MCF 10A (cell line): ENCODE data around the gene OR2V2. TPM values are rescaled to one million over a fixed set of nuclear protein-coding genes. Genes with fewer than 3 reads are reported as not detected.

Experiments
- BruUV-seq: library from RNA; stranded (reverse); fragments of 400-500 nt; replicated peaks from 2 replicates; lab custom pipeline; 2021; lab: Mats Ljungman, UMichigan
- CTCF ChIA-PET: fragments of 300-600 bp; sonication (Branson Sonifier 250); formaldehyde crosslinking; extraction: SDS; loops from one replicate; lab custom pipeline; 2021; ENCODE audit warnings: antibody characterized with exemption, inconsistent platforms; lab: Yijun Ruan, JAX
- POLR2A ChIA-PET: fragments of 300-600, 350-650 bp; sonication (Branson Sonifier 250); formaldehyde crosslinking; extraction: SDS; loops from one replicate; lab custom pipeline; 2020; ENCODE audit warnings: antibody characterized with exemption, inconsistent platforms; lab: Yijun Ruan, JAX
- DNase-seq: peaks from one replicate; pipeline ENCODE4 v3.0.0-alpha.2; 2018; ENCODE audit not compliant: unreplicated experiment
- H3K27ac Mint-ChIP-seq: one replicate; pipeline ENCODE4 v1.8.0; 2022; ENCODE audit warnings: mild to moderate bottlenecking, low read depth, mixed read lengths; ENCODE audit not compliant: unreplicated experiment
- H3K27me3 Mint-ChIP-seq: one replicate; pipeline ENCODE4 v1.8.0; 2022; ENCODE audit warnings: mixed read lengths; ENCODE audit not compliant: insufficient read depth, unreplicated experiment
- H3K36me3 Mint-ChIP-seq: one replicate; pipeline ENCODE4 v1.8.0; 2022; ENCODE audit warnings: mild to moderate bottlenecking, moderate library complexity, mixed read lengths; ENCODE audit not compliant: insufficient read depth, unreplicated experiment
- H3K4me1 Mint-ChIP-seq: one replicate; pipeline ENCODE4 v1.8.0; 2022; ENCODE audit warnings: mixed read lengths; ENCODE audit not compliant: insufficient read depth, unreplicated experiment
- H3K4me3 Mint-ChIP-seq: one replicate; pipeline ENCODE4 v1.8.0; 2022; ENCODE audit warnings: mild to moderate bottlenecking, moderate library complexity, mixed read lengths; ENCODE audit not compliant: unreplicated experiment
- H3K9me3 Mint-ChIP-seq: one replicate; pipeline ENCODE4 v1.8.0; 2022; ENCODE audit warnings: mixed read lengths; ENCODE audit not compliant: unreplicated experiment
- CTCF ChIP-seq: fragments of 200-600 bp; IDR thresholded peaks from one replicate; pipeline ENCODE4 v1.8.0; 2022; ENCODE audit warnings: antibody characterized with exemption, mild to moderate bottlenecking; ENCODE audit not compliant: unreplicated experiment
- intact Hi-C: fragments of 100-400 bp; cut with micrococcal nuclease; formaldehyde crosslinking; loops from 2 replicates; pipeline ENCODE4 v1.14.1; 2022
- total RNA-seq: library from RNA; stranded (reverse); gene quantifications from 2 replicates; pipeline ENCODE4 v1.2.3, GENCODE V29; 2022

The OR2V2 gene
- total RNA-seq, 1 experiment from 2014 or later, result not detected

DNA sequence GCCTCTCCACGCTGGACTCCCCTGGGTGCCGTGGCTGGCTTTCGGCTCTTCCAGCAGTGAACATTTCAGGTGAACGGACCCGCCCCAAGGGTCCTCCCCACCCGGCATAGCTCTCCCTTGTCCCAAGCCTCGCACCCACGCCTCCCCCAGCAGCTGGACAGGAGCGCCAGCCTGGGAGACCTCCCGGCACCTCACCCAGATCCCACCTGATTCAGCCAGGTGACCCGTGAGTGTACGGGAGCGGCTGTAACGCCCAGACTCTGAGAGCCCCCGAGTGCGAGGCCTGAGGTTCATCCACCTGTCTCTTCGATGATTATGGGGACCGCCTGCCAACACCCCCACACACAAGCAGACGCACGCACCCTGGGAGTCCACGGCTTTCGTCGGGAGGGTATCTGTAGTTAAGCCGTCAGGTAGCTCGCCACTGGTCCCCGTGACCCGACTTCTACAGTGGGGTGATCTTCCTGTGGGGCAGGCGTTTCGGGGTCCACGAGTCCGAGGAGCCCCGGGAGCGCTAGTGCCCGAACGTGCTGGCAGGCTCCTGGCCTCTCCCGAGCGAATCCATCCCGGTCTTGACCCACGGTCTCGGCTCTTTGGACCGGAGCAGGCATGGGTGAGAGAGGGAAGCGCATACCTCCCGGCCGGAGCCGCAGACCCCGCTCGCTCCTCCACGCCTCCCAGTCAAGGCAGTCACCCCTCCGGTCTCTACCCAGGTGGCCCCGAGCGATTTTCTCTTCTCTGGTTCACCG lies 42.8 kb downstream of the OR2V2 start:
- BruUV-seq, result no TSS peak
- intact Hi-C loops, result loop anchor here (2.0 to 10.0 kb wide), 4 partner anchors 17 to 405 kb away; partner anchors contain the start of genes MGAT1 and ZFP62
- peak; percentile 39 for DNase-seq
- Mint-ChIP-seq H3K27me3 (no peaks in the 10 kb centered on the region), H3K4me3 (peak overlapping the region; percentile 96), H3K4me1 (peaks cover 14% of the 10 kb centered on the region), H3K36me3 (peaks cover 38% of the 10 kb centered on the region), H3K27ac (peak overlapping the region; percentile 27), H3K9me3 (no peaks in the 10 kb centered on the region)
- CTCF ChIA-PET, result interaction anchor here (0.6 to 7.4 kb wide), 11 partner anchors 14 to 1001 kb away, joined by 3 to 67 read pairs (median 3); partner anchors contain the start of gene TRIM7
- POLR2A ChIA-PET, result interaction anchor here (0.7 to 8.8 kb wide), 15 partner anchors 14 to 389 kb away, joined by 3 to 432 read pairs (median 14); partner anchors contain the start of genes RACK1, TRIM41, TRIM52 and TRIM7
- TF ChIP-seq CTCF, result no peak

GRCh38 chr5:181190711-181191525 lies 43.5 kb downstream of the OR2V2 start:
- ChIA-PET POLR2A (interaction anchor here (0.7 to 8.8 kb wide), 21 partner anchors 13 to 389 kb away, joined by 3 to 432 read pairs (median 7); partner anchors contain the start of genes MGAT1, RACK1, TRIM41 and TRIM52), CTCF (interaction anchor here (0.6 to 7.4 kb wide), 10 partner anchors 13 to 897 kb away, joined by 3 to 67 read pairs (median 3); partner anchors contain the start of gene TRIM7)
- DNase-seq, result no peak
- Mint-ChIP-seq H3K27ac (peak overlapping the region; percentile 88), H3K36me3 (peaks cover 38% of the 10 kb centered on the region), H3K9me3 (no peaks in the 10 kb centered on the region), H3K4me1 (peaks cover 14% of the 10 kb centered on the region), H3K4me3 (peak overlapping the region; percentile 96), H3K27me3 (no peaks in the 10 kb centered on the region)
- peak; percentile 26 for TF ChIP-seq CTCF
- no TSS peak for BruUV-seq
- intact Hi-C loops, result loop anchor here (1.0 kb wide), 2 partner anchors 16 to 53 kb away; no protein-coding TSS in a partner anchor

GRCh38 chr5:181191526-181192336 lies 44.3 kb downstream of the OR2V2 start:
- peaks cover 38% of the 10 kb centered on the region for H3K36me3 Mint-ChIP-seq
- POLR2A ChIA-PET, result interaction anchor here (0.5 to 8.8 kb wide), 21 partner anchors 12 to 1321 kb away, joined by 3 to 432 read pairs (median 4); partner anchors contain the start of genes MGAT1, RACK1, TRIM41 and TRIM52
- intact Hi-C loops, result loop anchor here (1.0 kb wide), 2 partner anchors 16 to 53 kb away; no protein-coding TSS in a partner anchor

More at GRCh38 chr5:181191526-181192336, 44.3 kb downstream of the OR2V2 start:
- peak; percentile 97 for DNase-seq
- CTCF ChIA-PET, result interaction anchor here (0.7 to 7.4 kb wide), 7 partner anchors 12 to 323 kb away, joined by 3 to 67 read pairs (median 3); partner anchors contain the start of gene TRIM7
- Mint-ChIP-seq H3K9me3 (no peaks in the 10 kb centered on the region), H3K4me3 (peak overlapping the region; percentile 96), H3K27me3 (no peaks in the 10 kb centered on the region), H3K27ac (peak overlapping the region; percentile 88), H3K4me1 (peaks cover 14% of the 10 kb centered on the region)
- BruUV-seq, result no TSS peak
- TF ChIP-seq CTCF, result no peak
